ENCODE measurements around the gene ADAMTS17. TPM values are rescaled to one million over a fixed set of nuclear protein-coding genes. Genes with fewer than 3 reads are reported as not detected.

Gene ADAMTS17
- total and polyA plus RNA-seq, 4 donors = 0.28 to 46.9 (median 9.1) TPM

DNA sequence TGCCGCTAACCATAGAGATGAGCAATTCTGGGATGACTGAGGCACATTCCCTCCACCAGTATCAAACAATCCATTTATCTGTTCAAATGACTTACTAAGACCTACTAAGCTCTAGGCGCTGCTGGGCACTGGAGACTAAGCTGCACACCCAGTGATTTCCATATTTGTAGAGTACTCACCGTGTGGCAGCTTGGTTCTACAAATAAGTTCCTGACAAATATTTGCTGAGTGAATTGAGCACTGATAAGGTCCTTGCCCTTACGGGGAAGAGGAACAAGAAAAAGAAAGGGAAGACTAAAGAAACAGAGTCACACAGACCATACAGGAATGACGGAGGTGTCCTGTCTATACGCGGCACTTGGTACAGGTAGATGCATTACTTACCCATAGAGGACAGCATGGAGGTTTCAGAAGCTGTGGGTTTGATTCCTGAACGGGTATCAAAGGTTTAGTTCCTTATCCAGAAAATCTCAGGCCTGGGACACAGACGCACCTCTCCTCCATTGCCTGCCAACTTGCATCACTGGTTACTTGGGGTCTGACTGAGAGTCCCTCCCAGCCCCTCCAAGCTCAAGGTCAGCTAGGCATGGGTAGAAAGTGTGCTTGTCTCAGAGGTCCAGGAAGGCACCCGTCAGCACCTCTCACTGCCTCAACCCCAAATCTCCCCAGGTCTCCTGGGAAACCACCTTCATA, 310.0 kb downstream of the ADAMTS17 start:
- Histone ChIP-seq H3K27me3 (ENCODE audit: control insufficient read depth in 4 of 4, insufficient read depth in 4 of 4, low read length in 3 of 4) (no peaks in the 10 kb centered on the region), H3K9ac (ENCODE audit: low read depth in 1 of 2, low read length in 2 of 2) (no peak overlapping the region), H3K4me1 (ENCODE audit: control insufficient read depth in 4 of 4, insufficient read depth in 4 of 4, low read length in 3 of 4) (no peaks in the 10 kb centered on the region), H3K27ac (ENCODE audit: low read depth in 1 of 2, low read length in 2 of 2) (no peak overlapping the region), H3K9me3 (ENCODE audit: control insufficient read depth in 4 of 4, low read length in 3 of 4) (peaks cover 4 to 10% (median 7%) of the 10 kb centered on the region in 4 donors), H3K36me3 (ENCODE audit: control insufficient read depth in 4 of 4, insufficient read depth in 3 of 4, low read depth in 1 of 4, low read length in 3 of 4) (peaks cover 0 to 6% (median 3%) of the 10 kb centered on the region in 4 donors), H3K4me3 (ENCODE audit: low read depth in 1 of 3, low read length in 3 of 3) (no peak overlapping the region)
- WGBS = 85% methylated on average over 10 of the region's 10 CpGs
- DNase-seq (ENCODE audit: low spot score) = no peak
- TF ChIP-seq YY1 (IDR thresholded peaks at IDR 0.05) (no peak), EGR1 (IDR thresholded peaks at IDR 0.05; ENCODE audit: low read depth in 2 of 2) (no peak), FOXA2 (IDR thresholded peaks at IDR 0.05) (no peak), FOXA1 (IDR thresholded peaks at IDR 0.05) (no peak), SP1 (IDR thresholded peaks at IDR 0.05) (no peak), HNF4G (IDR thresholded peaks at IDR 0.05) (no peak), NR2F2 (IDR thresholded peaks at IDR 0.05) (no peak), JUND (IDR thresholded peaks at IDR 0.05) (no peak), HNF4A (conservative IDR thresholded peaks at IDR 0.05) (no peak), RXRA (IDR thresholded peaks at IDR 0.05) (no peak)
- TF ChIP-seq, protein P1, sequence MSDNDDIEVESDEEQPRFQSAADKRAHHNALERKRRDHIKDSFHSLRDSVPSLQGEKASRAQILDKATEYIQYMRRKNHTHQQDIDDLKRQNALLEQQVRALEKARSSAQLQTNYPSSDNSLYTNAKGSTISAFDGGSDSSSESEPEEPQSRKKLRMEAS (IDR thresholded peaks at IDR 0.05) = no peak
- TF ChIP-seq, protein P2, sequence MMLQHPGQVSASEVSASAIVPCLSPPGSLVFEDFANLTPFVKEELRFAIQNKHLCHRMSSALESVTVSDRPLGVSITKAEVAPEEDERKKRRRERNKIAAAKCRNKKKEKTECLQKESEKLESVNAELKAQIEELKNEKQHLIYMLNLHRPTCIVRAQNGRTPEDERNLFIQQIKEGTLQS (IDR thresholded peaks at IDR 0.05) = no peak
- TF ChIP-seq, protein P3, sequence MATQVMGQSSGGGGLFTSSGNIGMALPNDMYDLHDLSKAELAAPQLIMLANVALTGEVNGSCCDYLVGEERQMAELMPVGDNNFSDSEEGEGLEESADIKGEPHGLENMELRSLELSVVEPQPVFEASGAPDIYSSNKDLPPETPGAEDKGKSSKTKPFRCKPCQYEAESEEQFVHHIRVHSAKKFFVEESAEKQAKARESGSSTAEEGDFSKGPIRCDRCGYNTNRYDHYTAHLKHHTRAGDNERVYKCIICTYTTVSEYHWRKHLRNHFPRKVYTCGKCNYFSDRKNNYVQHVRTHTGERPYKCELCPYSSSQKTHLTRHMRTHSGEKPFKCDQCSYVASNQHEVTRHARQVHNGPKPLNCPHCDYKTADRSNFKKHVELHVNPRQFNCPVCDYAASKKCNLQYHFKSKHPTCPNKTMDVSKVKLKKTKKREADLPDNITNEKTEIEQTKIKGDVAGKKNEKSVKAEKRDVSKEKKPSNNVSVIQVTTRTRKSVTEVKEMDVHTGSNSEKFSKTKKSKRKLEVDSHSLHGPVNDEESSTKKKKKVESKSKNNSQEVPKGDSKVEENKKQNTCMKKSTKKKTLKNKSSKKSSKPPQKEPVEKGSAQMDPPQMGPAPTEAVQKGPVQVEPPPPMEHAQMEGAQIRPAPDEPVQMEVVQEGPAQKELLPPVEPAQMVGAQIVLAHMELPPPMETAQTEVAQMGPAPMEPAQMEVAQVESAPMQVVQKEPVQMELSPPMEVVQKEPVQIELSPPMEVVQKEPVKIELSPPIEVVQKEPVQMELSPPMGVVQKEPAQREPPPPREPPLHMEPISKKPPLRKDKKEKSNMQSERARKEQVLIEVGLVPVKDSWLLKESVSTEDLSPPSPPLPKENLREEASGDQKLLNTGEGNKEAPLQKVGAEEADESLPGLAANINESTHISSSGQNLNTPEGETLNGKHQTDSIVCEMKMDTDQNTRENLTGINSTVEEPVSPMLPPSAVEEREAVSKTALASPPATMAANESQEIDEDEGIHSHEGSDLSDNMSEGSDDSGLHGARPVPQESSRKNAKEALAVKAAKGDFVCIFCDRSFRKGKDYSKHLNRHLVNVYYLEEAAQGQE (IDR thresholded peaks at IDR 0.05) = no peak
- TF ChIP-seq, protein P4, sequence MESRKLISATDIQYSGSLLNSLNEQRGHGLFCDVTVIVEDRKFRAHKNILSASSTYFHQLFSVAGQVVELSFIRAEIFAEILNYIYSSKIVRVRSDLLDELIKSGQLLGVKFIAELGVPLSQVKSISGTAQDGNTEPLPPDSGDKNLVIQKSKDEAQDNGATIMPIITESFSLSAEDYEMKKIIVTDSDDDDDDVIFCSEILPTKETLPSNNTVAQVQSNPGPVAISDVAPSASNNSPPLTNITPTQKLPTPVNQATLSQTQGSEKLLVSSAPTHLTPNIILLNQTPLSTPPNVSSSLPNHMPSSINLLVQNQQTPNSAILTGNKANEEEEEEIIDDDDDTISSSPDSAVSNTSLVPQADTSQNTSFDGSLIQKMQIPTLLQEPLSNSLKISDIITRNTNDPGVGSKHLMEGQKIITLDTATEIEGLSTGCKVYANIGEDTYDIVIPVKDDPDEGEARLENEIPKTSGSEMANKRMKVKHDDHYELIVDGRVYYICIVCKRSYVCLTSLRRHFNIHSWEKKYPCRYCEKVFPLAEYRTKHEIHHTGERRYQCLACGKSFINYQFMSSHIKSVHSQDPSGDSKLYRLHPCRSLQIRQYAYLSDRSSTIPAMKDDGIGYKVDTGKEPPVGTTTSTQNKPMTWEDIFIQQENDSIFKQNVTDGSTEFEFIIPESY (IDR thresholded peaks at IDR 0.05) = no peak

DNA sequence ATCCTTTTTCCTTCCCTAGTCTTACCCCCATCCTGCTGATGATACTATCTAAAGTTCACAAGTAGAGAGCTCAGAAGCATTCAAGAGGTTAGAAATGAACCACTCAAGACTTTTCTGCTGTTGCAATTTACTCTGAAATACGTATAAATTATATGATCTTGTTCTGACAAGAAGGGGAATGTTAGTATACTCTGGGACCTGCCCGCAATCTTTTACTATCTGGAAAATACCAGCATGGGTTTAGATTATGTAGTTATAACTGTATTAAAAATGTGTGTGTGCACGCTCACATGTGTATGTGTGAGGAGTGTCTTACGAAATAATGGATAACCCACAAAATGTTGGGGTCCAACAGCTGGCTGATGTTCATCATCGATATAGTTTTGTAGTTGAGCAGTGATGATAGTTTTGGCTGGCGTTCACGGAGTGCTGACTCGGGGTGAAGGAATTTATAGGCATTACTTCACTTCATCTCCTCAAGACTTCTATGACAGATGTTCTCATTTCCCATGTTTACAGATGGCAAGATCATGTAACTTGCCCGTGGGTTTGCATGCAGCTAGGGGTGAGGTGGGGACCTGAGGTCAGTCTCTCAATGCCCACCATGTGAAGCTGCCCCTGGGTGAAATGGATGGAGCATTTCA, 311.1 kb downstream of the ADAMTS17 start:
- H3K9me3 ChIP-seq (ENCODE audit: control insufficient read depth in 4 of 4, low read length in 3 of 4) = peaks cover 4 to 10% (median 7%) of the 10 kb centered on the region in 4 donors
- no peak for DNase-seq (ENCODE audit: low spot score)
- no peaks in the 10 kb centered on the region for H3K27me3 ChIP-seq (ENCODE audit: control insufficient read depth in 4 of 4, insufficient read depth in 4 of 4, low read length in 3 of 4)
- H3K27ac ChIP-seq (ENCODE audit: low read depth in 1 of 2, low read length in 2 of 2) = no peak overlapping the region
- H3K36me3 ChIP-seq (ENCODE audit: control insufficient read depth in 4 of 4, insufficient read depth in 3 of 4, low read depth in 1 of 4, low read length in 3 of 4) = peaks cover 0 to 6% (median 4%) of the 10 kb centered on the region in 4 donors
- WGBS = 94% methylated on average over 9 of the region's 9 CpGs
- H3K4me1 ChIP-seq (ENCODE audit: control insufficient read depth in 4 of 4, insufficient read depth in 4 of 4, low read length in 3 of 4) = no peaks in the 10 kb centered on the region
- no peak overlapping the region for H3K4me3 ChIP-seq (ENCODE audit: low read depth in 1 of 3, low read length in 3 of 3)
- TF ChIP-seq FOXA1 (IDR thresholded peaks at IDR 0.05) (no peak), JUND (IDR thresholded peaks at IDR 0.05) (no peak), HNF4G (IDR thresholded peaks at IDR 0.05) (no peak), YY1 (IDR thresholded peaks at IDR 0.05) (no peak), NR2F2 (IDR thresholded peaks at IDR 0.05) (no peak), RXRA (IDR thresholded peaks at IDR 0.05) (no peak)
- TF ChIP-seq, protein P1 (IDR thresholded peaks at IDR 0.05) = no peak
- TF ChIP-seq, protein P3 (IDR thresholded peaks at IDR 0.05) = no peak
- TF ChIP-seq, protein P2 (IDR thresholded peaks at IDR 0.05) = no peak
- H3K9ac ChIP-seq (ENCODE audit: low read depth in 1 of 2, low read length in 2 of 2) = no peak overlapping the region
